Measurements from ENCODE around the gene SCN8A. TPM values are rescaled to one million over a fixed set of nuclear protein-coding genes. Genes with fewer than 3 reads are reported as not detected.

SCN8A gene
- total RNA-seq, 4 donors from 2014 or later, result 0.28 to 4.1 TPM; not detected in 2

DNA sequence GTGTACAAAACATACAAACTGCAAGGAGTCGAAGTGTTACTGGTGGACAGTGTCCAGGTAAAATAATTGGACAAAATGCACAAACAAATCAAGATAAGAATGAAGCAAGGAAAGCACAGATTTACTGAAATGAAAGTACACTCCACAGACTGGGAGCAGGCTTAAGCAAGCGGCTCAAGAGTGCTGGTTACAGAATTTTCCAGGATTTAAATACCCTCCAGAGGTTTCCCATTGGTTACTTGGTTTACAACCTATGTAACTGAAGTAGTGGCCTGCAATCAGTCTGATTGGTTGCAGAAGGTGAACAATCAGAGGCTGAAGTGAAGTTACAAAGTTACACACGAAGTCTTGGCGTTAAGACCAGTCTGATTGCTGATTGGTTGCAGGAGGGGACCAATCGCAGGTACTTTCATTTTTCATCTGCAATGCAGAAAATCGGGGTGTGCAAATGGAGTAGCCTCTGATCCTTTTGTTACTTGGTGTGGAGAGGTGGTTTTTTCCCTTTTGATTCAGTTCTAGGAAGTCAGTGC is 11.6 kb upstream of the SCN8A start:
- H3K27me3 ChIP-seq, result no peaks in the 10 kb centered on the region
- no peak overlapping the region for H3K4me3 ChIP-seq
- H3K4me1 ChIP-seq, result no peaks in the 10 kb centered on the region
- no peak overlapping the region for H3K27ac ChIP-seq
- H3K36me3 ChIP-seq, result no peaks in the 10 kb centered on the region
- peaks cover 0 to 6% (median 2%) of the 10 kb centered on the region in 4 donors for H3K9me3 ChIP-seq
- no peak for DNase-seq
- no peak for TF ChIP-seq POLR2A (IDR thresholded peaks at IDR 0.05)
- TF ChIP-seq, protein P1, sequence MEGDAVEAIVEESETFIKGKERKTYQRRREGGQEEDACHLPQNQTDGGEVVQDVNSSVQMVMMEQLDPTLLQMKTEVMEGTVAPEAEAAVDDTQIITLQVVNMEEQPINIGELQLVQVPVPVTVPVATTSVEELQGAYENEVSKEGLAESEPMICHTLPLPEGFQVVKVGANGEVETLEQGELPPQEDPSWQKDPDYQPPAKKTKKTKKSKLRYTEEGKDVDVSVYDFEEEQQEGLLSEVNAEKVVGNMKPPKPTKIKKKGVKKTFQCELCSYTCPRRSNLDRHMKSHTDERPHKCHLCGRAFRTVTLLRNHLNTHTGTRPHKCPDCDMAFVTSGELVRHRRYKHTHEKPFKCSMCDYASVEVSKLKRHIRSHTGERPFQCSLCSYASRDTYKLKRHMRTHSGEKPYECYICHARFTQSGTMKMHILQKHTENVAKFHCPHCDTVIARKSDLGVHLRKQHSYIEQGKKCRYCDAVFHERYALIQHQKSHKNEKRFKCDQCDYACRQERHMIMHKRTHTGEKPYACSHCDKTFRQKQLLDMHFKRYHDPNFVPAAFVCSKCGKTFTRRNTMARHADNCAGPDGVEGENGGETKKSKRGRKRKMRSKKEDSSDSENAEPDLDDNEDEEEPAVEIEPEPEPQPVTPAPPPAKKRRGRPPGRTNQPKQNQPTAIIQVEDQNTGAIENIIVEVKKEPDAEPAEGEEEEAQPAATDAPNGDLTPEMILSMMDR (IDR thresholded peaks at IDR 0.05), result no peak

DNA sequence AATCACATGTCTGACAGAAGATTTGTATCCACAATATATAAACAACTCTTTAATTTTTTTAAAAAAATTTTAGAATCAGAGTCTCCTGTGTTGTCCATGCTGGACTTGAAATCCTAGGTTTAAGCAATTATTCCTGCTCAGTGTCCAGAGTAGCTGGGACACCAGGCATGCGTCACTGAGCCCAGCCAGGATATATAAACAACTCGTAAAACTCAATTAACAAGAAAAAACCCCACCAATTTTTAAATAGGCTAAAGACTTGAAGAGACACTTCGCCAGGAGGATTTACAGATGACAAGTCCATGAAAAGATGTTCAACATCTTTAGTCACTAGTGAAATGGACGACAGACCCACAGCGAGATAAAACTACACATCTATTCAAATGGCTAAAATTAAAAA is 2.0 kb upstream of the SCN8A start:
- Histone ChIP-seq H3K27ac (no peak overlapping the region), H3K9me3 (no peaks in the 10 kb centered on the region), H3K4me1 (peaks cover 0 to 7% (median 3%) of the 10 kb centered on the region in 4 donors), H3K36me3 (no peaks in the 10 kb centered on the region), H3K4me3 (no peak overlapping the region), H3K27me3 (peaks cover 0 to 5% of the 10 kb centered on the region in 2 donors)
- TF ChIP-seq, protein P1 (IDR thresholded peaks at IDR 0.05), result no peak
- TF ChIP-seq POLR2A (IDR thresholded peaks at IDR 0.05), result no peak
- no peak for DNase-seq

DNA sequence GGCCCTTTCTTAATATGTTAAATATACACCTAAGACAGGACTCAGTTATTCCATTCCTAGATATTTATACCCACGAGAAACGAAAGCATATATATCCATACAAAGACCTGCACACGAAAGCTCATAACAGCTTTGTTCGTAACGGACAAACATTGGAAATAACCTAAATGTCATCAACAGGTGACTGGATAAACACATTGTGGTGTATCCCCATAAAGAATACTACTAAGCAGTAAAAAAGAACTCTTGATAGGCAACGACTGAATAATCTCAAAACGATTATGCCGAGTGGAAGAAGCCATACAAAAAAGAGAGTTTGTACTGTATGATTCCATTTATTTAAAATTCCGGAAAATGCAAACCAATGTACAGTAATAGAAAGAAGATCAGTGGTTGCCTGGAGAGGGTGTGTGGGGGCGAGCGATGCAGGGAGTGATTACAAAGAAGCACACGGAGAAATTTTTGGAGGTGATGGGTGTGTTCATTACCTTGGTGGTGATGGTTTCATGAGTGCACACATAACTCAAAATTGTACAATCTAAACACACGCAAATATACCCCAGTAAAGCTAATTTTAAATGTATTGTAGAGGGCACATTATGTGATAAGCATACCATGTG is 1.4 kb upstream of the SCN8A start:
- TF ChIP-seq, protein P1 (IDR thresholded peaks at IDR 0.05), result no peak
- no peak for TF ChIP-seq POLR2A (IDR thresholded peaks at IDR 0.05)
- DNase-seq, result no peak
- peaks cover 0 to 7% (median 3%) of the 10 kb centered on the region in 4 donors for H3K4me1 ChIP-seq
- no peaks in the 10 kb centered on the region for H3K9me3 ChIP-seq
- H3K4me3 ChIP-seq, result peak overlapping the region in 1 of 4 donors; percentile 57
- no peak overlapping the region for H3K27ac ChIP-seq
- no peaks in the 10 kb centered on the region for H3K36me3 ChIP-seq
- H3K27me3 ChIP-seq, result peaks cover 0 to 5% of the 10 kb centered on the region in 2 donors

DNA sequence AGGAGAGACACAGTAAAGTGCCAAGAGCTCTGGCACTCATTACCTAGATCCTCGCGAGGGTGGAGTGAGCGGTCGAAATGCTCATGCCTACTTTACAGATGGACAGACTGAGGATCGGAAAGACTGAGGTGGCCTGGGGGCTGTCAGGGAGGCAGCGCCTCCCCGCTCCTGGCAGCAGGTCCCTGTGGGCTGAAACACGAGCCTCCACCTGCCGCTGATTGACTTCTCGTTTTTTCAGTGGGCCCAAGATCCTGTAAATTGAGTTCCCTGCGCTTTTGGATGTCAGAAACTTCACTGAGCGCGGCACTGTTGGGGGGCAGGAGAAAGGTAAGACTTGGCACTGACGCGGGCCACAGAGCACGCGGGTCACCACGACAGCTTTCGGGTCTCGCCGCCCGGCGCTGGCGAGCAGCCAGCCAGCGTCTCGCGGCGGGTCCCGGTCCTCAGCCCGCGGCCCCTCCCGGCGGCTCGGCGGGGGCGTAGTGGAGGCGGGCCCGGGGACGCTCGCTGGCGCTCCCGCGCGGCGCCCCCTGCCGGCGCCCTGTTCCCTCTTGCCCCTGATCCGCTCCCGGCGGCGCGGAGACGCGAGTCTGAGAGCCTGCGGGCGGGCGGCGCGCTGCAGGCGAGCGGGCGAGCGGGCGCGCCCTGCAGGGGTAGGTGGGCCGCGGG is 552 bp upstream of the SCN8A start:
- peak; percentile 48 to 80 (median 65) for DNase-seq
- peak overlapping the region; percentile 16 to 75 (median 59) for H3K4me3 ChIP-seq
- no peaks in the 10 kb centered on the region for H3K36me3 ChIP-seq
- no peaks in the 10 kb centered on the region for H3K9me3 ChIP-seq
- H3K27ac ChIP-seq, result no peak overlapping the region
- TF ChIP-seq, protein P1 (IDR thresholded peaks at IDR 0.05), result peak in 5 of 6 experiments; percentile 17 to 50 (median 40)
- no peak for TF ChIP-seq POLR2A (IDR thresholded peaks at IDR 0.05)
- peaks cover 0 to 7% (median 3%) of the 10 kb centered on the region in 4 donors for H3K4me1 ChIP-seq
- H3K27me3 ChIP-seq, result peaks cover 0 to 5% of the 10 kb centered on the region in 2 donors

DNA sequence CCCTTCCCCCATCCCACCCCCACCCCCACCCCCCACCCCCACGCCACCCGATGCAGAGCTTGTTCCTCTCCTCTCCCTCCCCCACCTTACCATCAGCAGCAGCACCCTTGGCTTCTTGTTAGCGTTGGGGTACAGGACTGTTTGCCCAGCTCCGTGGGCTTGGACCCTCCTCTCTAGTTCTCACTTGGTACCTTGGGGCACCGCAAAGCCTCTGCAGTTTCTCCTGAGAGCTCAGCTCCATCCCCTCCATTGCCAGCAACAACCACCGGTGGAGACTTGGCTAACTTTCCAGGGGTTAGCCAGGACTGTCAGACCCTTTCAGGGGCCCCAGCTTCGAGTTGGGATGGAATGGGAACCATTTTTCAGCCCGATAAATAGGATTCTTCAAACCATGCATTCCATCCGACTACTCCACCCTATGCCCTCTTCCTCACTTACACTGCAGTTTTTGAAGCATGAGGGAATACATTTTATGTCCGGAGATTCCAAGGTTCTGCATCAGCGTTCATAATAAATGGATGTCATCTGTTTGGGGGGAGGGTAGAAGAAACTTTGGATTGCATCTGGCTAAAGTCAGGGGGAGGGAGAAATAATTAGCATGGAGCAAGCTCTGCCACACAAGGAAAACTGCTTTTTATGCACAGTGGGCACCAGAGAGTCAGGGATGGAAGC is 1.1 kb downstream of the SCN8A start:
- Histone ChIP-seq H3K27me3 (peaks cover 0 to 5% of the 10 kb centered on the region in 2 donors), H3K36me3 (no peaks in the 10 kb centered on the region), H3K9me3 (no peaks in the 10 kb centered on the region), H3K4me3 (no peak overlapping the region), H3K27ac (no peak overlapping the region), H3K4me1 (peaks cover 0 to 7% (median 3%) of the 10 kb centered on the region in 4 donors)
- no peak for TF ChIP-seq POLR2A (IDR thresholded peaks at IDR 0.05)
- TF ChIP-seq, protein P1 (IDR thresholded peaks at IDR 0.05), result no peak
- no peak for DNase-seq
